GM12873 (cell line): ENCODE data around the gene PDGFD.

Experiments used
- CTCF ChIP-seq: IDR thresholded peaks from 2 replicates; pipeline ENCODE4 v1.5.1; 2012; ENCODE audit warnings: low read depth, mild to moderate bottlenecking, moderate library complexity, low read length, control low read depth; ENCODE audit not compliant: insufficient read depth; ENCODE audit errors: missing control alignments

The PDGFD gene

GRCh38 chr11:103883856-103884255 lies 280.1 kb downstream of the PDGFD start:
- TF ChIP-seq CTCF = no peak

GRCh38 chr11:103883291-103883690 lies 280.7 kb downstream of the PDGFD start:
- TF ChIP-seq CTCF = no peak

- TF ChIP-seq CTCF = no peak
These were observed 282.4 kb downstream of the PDGFD start for GRCh38 chr11:103881584-103881983.

GRCh38 chr11:103880968-103881367 lies 283.0 kb downstream of the PDGFD start:
- no peak for TF ChIP-seq CTCF

GRCh38 chr11:103878646-103879045 lies 285.3 kb downstream of the PDGFD start:
- no peak for TF ChIP-seq CTCF

GRCh38 chr11:103877221-103877620 lies 286.7 kb downstream of the PDGFD start:
- TF ChIP-seq CTCF = peak; percentile 27

GRCh38 chr11:103875855-103876510 lies 288.0 kb downstream of the PDGFD start:
- no peak for TF ChIP-seq CTCF
